Measurements from ENCODE around the gene HABP2. TPM values are rescaled to one million over a fixed set of nuclear protein-coding genes. Genes with fewer than 3 reads are reported as not detected.

Gene HABP2
- total RNA-seq, 1 donor from 2014 or later, result not detected

DNA sequence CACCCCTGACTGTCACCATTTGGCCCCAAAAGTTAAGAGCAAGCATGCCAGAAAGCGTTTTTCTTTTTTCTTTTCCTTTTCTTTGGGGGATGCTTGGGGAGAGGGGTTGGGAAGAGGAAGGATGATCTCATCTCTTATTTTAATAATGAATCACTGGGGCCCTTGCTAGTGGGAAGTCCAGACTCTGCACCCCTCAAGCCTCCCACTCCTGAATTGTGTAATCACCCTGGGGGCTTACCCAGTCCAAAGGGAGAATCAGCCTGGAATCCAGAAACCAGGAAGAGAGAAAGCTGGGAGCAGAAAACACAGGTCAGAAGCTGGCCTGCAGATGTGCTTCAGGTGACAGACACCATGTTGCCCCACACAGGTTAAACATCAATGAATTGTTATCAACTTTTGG is 14.7 kb upstream of the HABP2 start:
- H3K27ac Mint-ChIP-seq, result no peak overlapping the region
- ChIA-PET CTCF (no interaction called here), POLR2A (no interaction called here)
- no peaks in the 10 kb centered on the region for H3K27me3 Mint-ChIP-seq
- TF ChIP-seq, protein P1, sequence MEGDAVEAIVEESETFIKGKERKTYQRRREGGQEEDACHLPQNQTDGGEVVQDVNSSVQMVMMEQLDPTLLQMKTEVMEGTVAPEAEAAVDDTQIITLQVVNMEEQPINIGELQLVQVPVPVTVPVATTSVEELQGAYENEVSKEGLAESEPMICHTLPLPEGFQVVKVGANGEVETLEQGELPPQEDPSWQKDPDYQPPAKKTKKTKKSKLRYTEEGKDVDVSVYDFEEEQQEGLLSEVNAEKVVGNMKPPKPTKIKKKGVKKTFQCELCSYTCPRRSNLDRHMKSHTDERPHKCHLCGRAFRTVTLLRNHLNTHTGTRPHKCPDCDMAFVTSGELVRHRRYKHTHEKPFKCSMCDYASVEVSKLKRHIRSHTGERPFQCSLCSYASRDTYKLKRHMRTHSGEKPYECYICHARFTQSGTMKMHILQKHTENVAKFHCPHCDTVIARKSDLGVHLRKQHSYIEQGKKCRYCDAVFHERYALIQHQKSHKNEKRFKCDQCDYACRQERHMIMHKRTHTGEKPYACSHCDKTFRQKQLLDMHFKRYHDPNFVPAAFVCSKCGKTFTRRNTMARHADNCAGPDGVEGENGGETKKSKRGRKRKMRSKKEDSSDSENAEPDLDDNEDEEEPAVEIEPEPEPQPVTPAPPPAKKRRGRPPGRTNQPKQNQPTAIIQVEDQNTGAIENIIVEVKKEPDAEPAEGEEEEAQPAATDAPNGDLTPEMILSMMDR (IDR thresholded peaks at IDR 0.05), result no peak
- DNase-seq (no peak), ATAC-seq (ENCODE audit: low read depth) (no peak)
- intact Hi-C loops (cut with micrococcal nuclease), result no loop called here
- no peaks in the 10 kb centered on the region for H3K4me1 Mint-ChIP-seq
- no peak overlapping the region for H3K4me3 Mint-ChIP-seq
- H3K36me3 Mint-ChIP-seq (ENCODE audit: low read depth), result no peaks in the 10 kb centered on the region
- no peaks in the 10 kb centered on the region for H3K9me3 Mint-ChIP-seq

DNA sequence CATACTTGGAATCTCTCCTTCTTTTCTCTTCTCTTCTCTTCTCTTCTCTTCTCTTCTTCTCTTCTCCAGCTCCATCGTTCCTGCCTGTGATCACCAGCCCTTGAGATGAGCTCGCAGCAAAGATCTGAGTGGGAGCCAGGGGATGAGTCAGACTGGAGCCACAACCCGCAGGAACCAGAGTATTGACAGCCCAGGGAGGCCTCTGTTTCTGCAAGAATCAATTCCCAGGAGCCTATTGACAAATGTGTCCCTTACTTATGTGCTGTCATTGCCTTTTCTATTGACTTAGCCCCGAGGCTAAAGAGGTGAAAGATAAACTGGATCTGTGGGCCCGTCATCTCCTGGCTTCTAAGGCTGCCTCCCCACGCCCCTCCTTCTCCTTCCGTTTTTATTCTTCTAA is 13.1 kb upstream of the HABP2 start:
- H3K4me1 Mint-ChIP-seq, result no peaks in the 10 kb centered on the region
- intact Hi-C loops (cut with micrococcal nuclease), result no loop called here
- no peaks in the 10 kb centered on the region for H3K9me3 Mint-ChIP-seq
- H3K27me3 Mint-ChIP-seq, result no peaks in the 10 kb centered on the region
- TF ChIP-seq, protein P1 (IDR thresholded peaks at IDR 0.05), result no peak
- H3K36me3 Mint-ChIP-seq (ENCODE audit: low read depth), result no peaks in the 10 kb centered on the region
- H3K4me3 Mint-ChIP-seq, result no peak overlapping the region
- ChIA-PET POLR2A (no interaction called here), CTCF (no interaction called here)
- no peak overlapping the region for H3K27ac Mint-ChIP-seq
- no peak for ATAC-seq (ENCODE audit: low read depth)
- DNase-seq, result no peak

DNA sequence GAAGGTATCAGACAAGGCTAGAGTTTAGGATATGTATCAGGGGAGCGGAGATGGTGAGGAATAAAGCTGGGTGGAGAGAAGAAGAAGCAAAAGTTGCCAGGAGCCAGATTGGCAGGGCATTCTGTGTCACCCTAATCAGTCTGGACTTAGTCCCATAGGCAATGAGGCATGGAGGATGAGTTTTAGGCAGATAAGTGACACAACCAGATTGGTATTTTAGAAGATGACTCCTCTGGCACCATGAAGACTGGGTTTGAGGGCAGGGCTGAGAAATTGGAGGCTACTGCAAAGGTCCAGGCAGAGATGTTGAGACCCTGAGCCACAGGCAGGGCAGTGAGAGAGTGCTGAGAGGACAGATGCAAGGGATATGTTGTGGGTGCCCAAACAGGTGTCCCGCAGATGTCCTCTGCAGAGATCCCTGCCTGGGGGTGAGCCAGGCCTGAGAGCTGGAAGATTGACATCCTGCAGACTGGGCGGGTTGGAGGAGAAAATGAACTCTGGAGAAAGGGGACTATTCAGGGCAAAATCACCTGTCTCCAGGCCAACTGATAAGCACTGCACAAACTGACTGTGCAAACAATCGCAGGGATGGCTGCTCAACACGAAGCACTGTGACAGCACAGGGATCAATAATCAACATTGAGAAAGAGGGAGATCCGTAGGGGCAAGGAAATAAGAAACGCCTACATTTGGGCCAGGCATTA is 11.9 kb upstream of the HABP2 start:
- Mint-ChIP-seq H3K27ac (no peak overlapping the region), H3K27me3 (no peaks in the 10 kb centered on the region), H3K4me3 (no peak overlapping the region), H3K9me3 (no peaks in the 10 kb centered on the region), H3K4me1 (no peaks in the 10 kb centered on the region), H3K36me3 (ENCODE audit: low read depth) (no peaks in the 10 kb centered on the region)
- TF ChIP-seq, protein P1 (IDR thresholded peaks at IDR 0.05), result no peak
- CTCF ChIA-PET, result no interaction called here
- intact Hi-C loops (cut with micrococcal nuclease), result no loop called here
- ATAC-seq (ENCODE audit: low read depth), result no peak
- POLR2A ChIA-PET, result no interaction called here
- DNase-seq, result no peak

DNA sequence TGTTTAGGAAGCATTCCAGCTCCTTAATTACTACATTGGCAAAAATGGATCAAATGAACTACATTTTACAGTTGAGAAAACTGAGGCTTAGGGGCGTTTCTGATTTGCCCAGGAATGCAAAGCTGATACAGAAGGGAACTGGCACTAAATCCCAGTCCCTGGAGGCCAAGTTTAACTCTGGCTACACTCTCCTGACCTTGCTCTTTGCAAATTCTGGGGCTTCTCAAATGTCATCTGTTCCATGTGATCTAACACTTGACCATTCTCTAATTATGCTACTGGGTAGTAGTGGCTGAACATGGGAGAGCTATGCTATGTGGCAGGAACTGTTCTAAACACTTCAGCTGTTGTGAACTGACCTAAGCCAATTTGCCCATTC is 11.3 kb upstream of the HABP2 start:
- Mint-ChIP-seq H3K4me1 (no peaks in the 10 kb centered on the region), H3K9me3 (no peaks in the 10 kb centered on the region), H3K27ac (no peak overlapping the region), H3K36me3 (ENCODE audit: low read depth) (no peaks in the 10 kb centered on the region), H3K27me3 (no peaks in the 10 kb centered on the region), H3K4me3 (no peak overlapping the region)
- POLR2A ChIA-PET, result no interaction called here
- DNase-seq (no peak), ATAC-seq (ENCODE audit: low read depth) (no peak)
- TF ChIP-seq, protein P1 (IDR thresholded peaks at IDR 0.05), result no peak
- intact Hi-C loops (cut with micrococcal nuclease), result no loop called here
- CTCF ChIA-PET, result no interaction called here

DNA sequence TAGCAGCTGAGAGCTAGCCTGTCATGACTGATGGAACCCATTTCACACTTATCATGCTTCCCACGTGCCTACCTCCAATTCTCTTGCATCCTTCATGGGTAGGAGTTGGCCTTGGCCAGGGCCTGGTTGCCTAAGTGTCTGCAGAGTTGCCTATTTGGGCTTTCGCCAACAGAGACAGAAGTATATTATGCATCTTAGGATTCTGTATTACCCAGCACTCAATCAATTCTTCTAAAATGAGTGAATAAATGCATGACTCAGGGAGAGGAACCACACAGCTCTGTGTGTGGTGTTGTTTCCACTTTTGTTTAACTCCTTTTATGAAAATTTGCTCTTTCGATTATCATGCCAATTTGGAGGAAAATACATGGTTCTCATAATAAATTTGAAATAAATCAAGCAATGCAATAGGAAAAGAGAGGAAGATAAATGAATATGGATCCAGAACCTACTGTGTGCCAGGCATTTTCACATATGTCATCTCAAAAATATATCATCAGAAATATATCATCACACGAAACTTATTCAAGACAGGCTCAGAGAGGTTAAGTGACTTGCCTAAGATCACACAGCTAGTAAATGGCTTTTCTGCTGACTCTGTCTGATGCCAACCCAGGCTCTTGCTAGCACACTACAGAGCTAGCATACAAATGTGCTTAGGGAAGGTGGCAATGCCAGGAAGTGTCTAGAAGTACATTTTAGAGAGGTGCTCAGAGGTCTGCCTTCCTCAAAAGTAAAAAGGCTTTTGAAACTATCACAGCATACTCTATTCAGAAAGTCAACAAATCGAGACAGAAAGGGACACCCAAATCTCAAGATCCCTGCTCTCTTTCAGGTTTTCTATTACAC is 9.5 kb upstream of the HABP2 start:
- Mint-ChIP-seq H3K36me3 (ENCODE audit: low read depth) (no peaks in the 10 kb centered on the region), H3K4me3 (no peak overlapping the region), H3K27ac (no peak overlapping the region), H3K27me3 (peaks cover 1% of the 10 kb centered on the region), H3K9me3 (no peaks in the 10 kb centered on the region), H3K4me1 (no peaks in the 10 kb centered on the region)
- TF ChIP-seq, protein P1 (IDR thresholded peaks at IDR 0.05), result no peak
- POLR2A ChIA-PET, result no interaction called here
- no peak for DNase-seq
- CTCF ChIA-PET, result no interaction called here
- ATAC-seq (ENCODE audit: low read depth), result no peak
- intact Hi-C loops (cut with micrococcal nuclease), result no loop called here
